Sigmoid colon (tissue), 3 donors: ENCODE measurements around the gene TBC1D13.

Experiments used
- CTCF ChIP-seq, 4 experiments: fragments of 450-650 bp in 3 of 4; fragments of 200-600 bp in 1 of 4; IDR thresholded peaks; one replicate each; pipeline ENCODE4 v1.5.1; 2016 to 2019; ENCODE audit warnings: antibody characterized with exemption in 4 of 4, mild to moderate bottlenecking in 3 of 4, moderate library complexity in 2 of 4
- POLR2A ChIP-seq, 2 donors: fragments of 450-650 bp; IDR thresholded peaks; one replicate each; pipeline ENCODE4 v1.6.1; 2016; ENCODE audit warnings: antibody characterized with exemption in 2 of 2, mild to moderate bottlenecking in 2 of 2, moderate library complexity in 2 of 2

GRCh38 chr9:128847803-128848202 is 60.8 kb downstream of the TBC1D13 start:
- TF ChIP-seq CTCF (IDR thresholded peaks at IDR 0.05) (no peak), POLR2A (IDR thresholded peaks at IDR 0.05) (no peak)
